H1 (cell line): Measurements from ENCODE around the gene ESD. TPM values are rescaled to one million over a fixed set of nuclear protein-coding genes. Genes with fewer than 3 reads are reported as not detected.
A peak's percentile ranks its signal among the peaks of the same experiment; 100 is the strongest.

Experiments
- CTCF ChIA-PET: fragments of 300-600 bp; sonication (Branson Sonifier 250); formaldehyde crosslinking; loops from one replicate; lab custom pipeline; 2021; ENCODE audit not compliant: partially characterized antibody; lab: Charles Lee
- POLR2A ChIA-PET: fragments of 300-600 bp; sonication (Branson Sonifier 250); formaldehyde crosslinking; loops from one replicate; lab custom pipeline; 2021; ENCODE audit warnings: inconsistent platforms; ENCODE audit not compliant: partially characterized antibody; lab: Charles Lee
- DNase-seq, 2 experiments: peaks; one replicate each; pipeline versions ENCODE4 v3.0.0 to v3.0.0-alpha.2; 2010 to 2022; ENCODE audit warnings: low spot score in 2 of 2, low read depth in 1 of 2, mixed read lengths in 1 of 2
- FAIRE-seq: peaks from 2 replicates; lab custom pipeline; 2011; peaks lifted over from hg19 to GRCh38; lab: Jason Lieb, UNC
- H2AFZ ChIP-seq: 2 replicates; pipeline ENCODE4 v1.8.1; 2012; ENCODE audit warnings: low read length, inconsistent platforms
- H2AK5ac ChIP-seq: 2 replicates; pipeline ENCODE4 v1.6.1; 2013; ENCODE audit warnings: low read depth, low read length
- H2BK120ac ChIP-seq: replicated peaks from 2 replicates; pipeline ENCODE3; 2013; ENCODE audit warnings: low read depth, low read length, inconsistent platforms
- H2BK12ac ChIP-seq: 2 replicates; pipeline ENCODE4 v1.6.1; 2013; ENCODE audit warnings: low read depth, low read length
- H2BK15ac ChIP-seq: 2 replicates; pipeline ENCODE4 v1.6.1; 2013; ENCODE audit warnings: low read length
- H2BK20ac ChIP-seq: 2 replicates; pipeline ENCODE4 v1.6.1; 2013; ENCODE audit warnings: low read length
- H2BK5ac ChIP-seq: 2 replicates; pipeline ENCODE4 v1.6.1; 2013; ENCODE audit warnings: low read depth, low read length
- H3K14ac ChIP-seq: 2 replicates; pipeline ENCODE4 v1.6.1; 2013; ENCODE audit warnings: inconsistent platforms; ENCODE audit not compliant: insufficient read length
- H3K18ac ChIP-seq: 2 replicates; pipeline ENCODE4 v1.6.1; 2013; ENCODE audit warnings: low read length; ENCODE audit errors: extremely low read depth
- H3K23ac ChIP-seq: 2 replicates; pipeline ENCODE4 v1.6.1; 2013; ENCODE audit warnings: inconsistent platforms; ENCODE audit not compliant: insufficient read length
- H3K23me2 ChIP-seq: 2 replicates; pipeline ENCODE4 v1.6.1; 2013; ENCODE audit warnings: low read depth, low read length
- H3K27ac ChIP-seq: 2 replicates; pipeline ENCODE4 v1.6.1; 2011; ENCODE audit warnings: low read depth, low read length, inconsistent platforms
- H3K27me3 ChIP-seq, 4 experiments: replicated peaks in 1 of 4; 1 replicate in 1 of 4; 2 replicates in 3 of 4; pipeline versions ENCODE4 v1.6.1 to v1.8.1; 2011 to 2013; ENCODE audit warnings: low read length in 3 of 4, mild to moderate bottlenecking in 3 of 4, inconsistent platforms in 2 of 4, mixed read lengths in 2 of 4, moderate library complexity in 1 of 4; ENCODE audit not compliant: control insufficient read depth in 3 of 4, insufficient read depth in 3 of 4; ENCODE audit errors: extremely low read depth in 1 of 4
- H3K36me3 ChIP-seq, 4 experiments: 2 replicates each; pipeline versions ENCODE4 v1.6.1 to v1.8.1; 2011 to 2013; ENCODE audit warnings: mild to moderate bottlenecking in 4 of 4, low read length in 3 of 4, moderate library complexity in 2 of 4, control low read depth in 1 of 4, inconsistent platforms in 1 of 4; ENCODE audit not compliant: insufficient read depth in 4 of 4, control insufficient read depth in 2 of 4
- H3K4ac ChIP-seq: replicated peaks from 2 replicates; pipeline ENCODE3; 2013; ENCODE audit warnings: low read length, low read depth, mixed read lengths, inconsistent platforms; ENCODE audit not compliant: insufficient read length
- H3K4me1 ChIP-seq, 4 experiments: replicated peaks in 1 of 4; 1 replicate in 1 of 4; 2 replicates in 3 of 4; pipeline versions ENCODE4 v1.6.1 to v1.8.1; 2011 to 2013; ENCODE audit warnings: low read length in 3 of 4, inconsistent platforms in 2 of 4, mixed read lengths in 1 of 4; ENCODE audit not compliant: insufficient read depth in 4 of 4, control insufficient read depth in 3 of 4
- H3K4me2 ChIP-seq, 2 experiments: 2 replicates each; pipeline versions ENCODE4 v1.6.1 to v1.8.1; 2011 to 2013; ENCODE audit warnings: low read depth in 2 of 2, low read length in 2 of 2, control low read depth in 1 of 2, inconsistent platforms in 1 of 2, mild to moderate bottlenecking in 1 of 2; ENCODE audit not compliant: insufficient read depth in 1 of 2
- H3K4me3 ChIP-seq, 4 experiments: fragments of 200-600, 300-600 bp in 1 of 4; sonication (generic), shearing (Covaris generic), sonication (Bioruptor Twin) in 1 of 4; 2 replicates each; pipeline versions ENCODE4 v1.5.1 to v1.8.1; 2011 to 2016; ENCODE audit warnings: low read length in 4 of 4, low read depth in 3 of 4, control low read depth in 2 of 4, inconsistent platforms in 2 of 4, mild to moderate bottlenecking in 2 of 4, mixed read lengths in 1 of 4, moderate library complexity in 1 of 4; ENCODE audit not compliant: insufficient read depth in 2 of 4; ENCODE audit errors: extremely low read depth in 1 of 4
- H3K56ac ChIP-seq: replicated peaks from 2 replicates; pipeline ENCODE3; 2013; ENCODE audit warnings: low read depth, mild to moderate bottlenecking, mixed read lengths, low read length, inconsistent platforms; ENCODE audit not compliant: insufficient read length
- H3K79me1 ChIP-seq: 2 replicates; pipeline ENCODE4 v1.6.1; 2013; ENCODE audit warnings: low read depth, low read length, control low read depth
- H3K79me2 ChIP-seq, 2 experiments: 2 replicates each; pipeline versions ENCODE4 v1.6.1 to v1.8.1; 2012 to 2013; ENCODE audit warnings: low read length in 2 of 2, mild to moderate bottlenecking in 2 of 2, inconsistent platforms in 1 of 2; ENCODE audit not compliant: insufficient read depth in 2 of 2, control insufficient read depth in 1 of 2
- H3K9ac ChIP-seq, 4 experiments: replicated peaks in 1 of 4; 1 replicate in 1 of 4; 2 replicates in 3 of 4; pipeline versions ENCODE4 v1.6.1 to v1.8.1; 2011 to 2013; ENCODE audit warnings: low read depth in 3 of 4, low read length in 3 of 4, control low read depth in 2 of 4, mild to moderate bottlenecking in 2 of 4, moderate library complexity in 2 of 4, inconsistent platforms in 1 of 4; ENCODE audit errors: extremely low read depth in 1 of 4
- H3K9me3 ChIP-seq, 2 experiments: 2 replicates each; pipeline versions ENCODE4 v1.6.1 to v1.8.1; 2012 to 2013; ENCODE audit warnings: mild to moderate bottlenecking in 2 of 2, moderate library complexity in 2 of 2, control low read depth in 1 of 2, inconsistent platforms in 1 of 2, low read depth in 1 of 2, low read length in 1 of 2, mixed read lengths in 1 of 2; ENCODE audit not compliant: insufficient read depth in 2 of 2
- H4K20me1 ChIP-seq, 2 experiments: replicated peaks in 1 of 2; 2 replicates each; pipeline versions ENCODE3 to v1.8.1; 2011 to 2013; ENCODE audit warnings: inconsistent platforms in 2 of 2, low read length in 2 of 2, mild to moderate bottlenecking in 1 of 2; ENCODE audit not compliant: insufficient read depth in 2 of 2, control insufficient read depth in 1 of 2
- H4K5ac ChIP-seq: 2 replicates; pipeline ENCODE4 v1.6.1; 2013; ENCODE audit warnings: low read length, low read depth, mixed read lengths, inconsistent platforms; ENCODE audit not compliant: insufficient read length
- H4K8ac ChIP-seq: 2 replicates; pipeline ENCODE4 v1.8.0; 2013; ENCODE audit warnings: mild to moderate bottlenecking, moderate library complexity, low read length, inconsistent platforms; ENCODE audit not compliant: insufficient read depth; ENCODE audit errors: extremely low read depth
- H4K91ac ChIP-seq: replicated peaks from 2 replicates; pipeline ENCODE3; 2013; ENCODE audit warnings: low read length, mixed read lengths, inconsistent platforms; ENCODE audit not compliant: insufficient read length
- EGR1 ChIP-seq: IDR thresholded peaks from 2 replicates; pipeline ENCODE4 v1.6.1; 2011; ENCODE audit warnings: low read depth, low read length, borderline replicate concordance
- NRF1 ChIP-seq: IDR thresholded peaks from 2 replicates; pipeline ENCODE4 v1.6.1; 2011; ENCODE audit warnings: mild to moderate bottlenecking, low read depth, low read length, improper control_type of control experiment
- SAP30 ChIP-seq: fragments of 300-600 bp; sonication (generic); IDR thresholded peaks from 2 replicates; pipeline ENCODE4 v1.7.1; 2012; ENCODE audit warnings: low read length, moderate library complexity, mild to moderate bottlenecking, inconsistent platforms; ENCODE audit not compliant: insufficient read depth, insufficient replicate concordance
- SUZ12 ChIP-seq: fragments of 200-600 bp; sonication (generic); IDR thresholded peaks from 2 replicates; pipeline ENCODE4 v1.6.1; 2012; ENCODE audit warnings: mild to moderate bottlenecking, inconsistent platforms, low read length, moderate library complexity, mixed read lengths
- TAF1 ChIP-seq: IDR thresholded peaks from 2 replicates; pipeline ENCODE4 v1.6.1; 2011; ENCODE audit warnings: mild to moderate bottlenecking, low read depth, low read length
- TAF7 ChIP-seq: optimal IDR thresholded peaks from 2 replicates; pipeline ENCODE3; 2011; ENCODE audit warnings: low read depth, mild to moderate bottlenecking, inconsistent platforms, low read length, moderate library complexity, borderline replicate concordance
- TCF12 ChIP-seq: IDR thresholded peaks from 2 replicates; pipeline ENCODE4 v1.6.1; 2011; ENCODE audit warnings: low read depth, mild to moderate bottlenecking, low read length
- WGBS, 2 experiments: shearing (Covaris generic) in 1 of 2; methylation state at CpG; one replicate each; pipeline versions ENCODE4 v1.1.6 to v1.1.7; 2013 to 2015; ENCODE audit warnings: low lambda C conversion rate in 2 of 2, mixed read lengths in 2 of 2, inconsistent platforms in 1 of 2, low coverage in 1 of 2, missing lambda C conversion rate in 1 of 2; ENCODE audit not compliant: insufficient replicate concordance in 2 of 2, insufficient coverage in 1 of 2, insufficient read length in 1 of 2; ENCODE audit errors: extremely low coverage in 1 of 2, missing lambda C conversion rate in 1 of 2; 5-methylcytosine and 5-hydroxymethylcytosine counted together
- polyA plus RNA-seq, 7 experiments: library from polyadenylated mRNA; depleted of rRNA in 3 of 7; stranded (reverse) in 5 of 7; unstranded in 2 of 7; fragments of >200 nt in 5 of 7; fragments of 200-250 nt in 2 of 7; gene quantifications; 1 replicate in 5 of 7; 2 replicates in 1 of 7; 4 replicates in 1 of 7; pipeline versions ENCODE4 v1.2.1 to v1.2.3, GENCODE V29; 2011 to 2013; ENCODE audit warnings: missing spikeins in 2 of 7, mixed read lengths in 2 of 7
- total RNA-seq: library from RNA; stranded (reverse); fragmentation: NEBNext Ultra II Directional; extraction: Animal tissue kit (Norgen Biotek cat#: 25700); gene quantifications from 2 replicates; pipeline ENCODE4 v1.2.1, GENCODE V29; 2021

ESD gene
- total and polyA plus RNA-seq, 2 of the 8 experiments (the other 6 are each of a cell fraction or from before 2014, with no cell fraction given), result 40.3 to 55.8 TPM

GRCh38 chr13:46817838-46818476 is 21.0 kb upstream of the ESD start:
- Histone ChIP-seq H2BK15ac (no peak overlapping the region), H2BK12ac (no peak overlapping the region), H4K8ac (no peak overlapping the region), H2BK5ac (no peak overlapping the region), H3K36me3 (no peaks in the 10 kb centered on the region), H3K14ac (no peak overlapping the region), H3K27me3 (no peaks in the 10 kb centered on the region), H2AFZ (no peak overlapping the region), H3K27ac (no peak overlapping the region), H3K4me1 (no peaks in the 10 kb centered on the region), H4K20me1 (no peaks in the 10 kb centered on the region), H3K79me1 (no peaks in the 10 kb centered on the region), H3K4me3 (no peak overlapping the region), H2AK5ac (no peak overlapping the region), H4K91ac (no peak overlapping the region), H3K4ac (no peak overlapping the region), H3K56ac (no peak overlapping the region), H3K23ac (no peak overlapping the region), H2BK20ac (no peak overlapping the region), H3K4me2 (no peak overlapping the region), H3K23me2 (no peaks in the 10 kb centered on the region), H3K9ac (0 out of 7 replicates have a peak overlapping the region, but pooled peaks of 1 of the 4 experiments have one; percentile 25), H3K79me2 (no peaks in the 10 kb centered on the region), H3K18ac (no peak overlapping the region), H3K9me3 (no peaks in the 10 kb centered on the region), H2BK120ac (no peak overlapping the region), H4K5ac (no peak overlapping the region)
- FAIRE-seq (no peak), DNase-seq (no peak)
- WGBS, 2 experiments, result 92% methylated on average over 8 of the region's 13 CpGs; no CpG with 5 or more reads in 1 of the 2 experiments
- CTCF ChIA-PET, result interaction anchor here (1.1 kb wide), 1 partner anchor 14 kb away, joined by 3 read pairs; no protein-coding TSS in a partner anchor
- TF ChIP-seq SUZ12 (no peak), NRF1 (no peak), TCF12 (no peak), SAP30 (no peak), EGR1 (no peak), TAF1 (no peak), TAF7 (no peak)
- POLR2A ChIA-PET, result no interaction called here
